NCI-H146 treated with DMSO at 0.1 percent for 48 hours (cell line): ENCODE measurements around the gene CCDC117.

Experiments
- DNase-seq: peaks from one replicate; lab custom pipeline; 2025; ENCODE audit not compliant: unreplicated experiment; lab: John Stamatoyannopoulos, UW

The CCDC117 gene

GRCh38 chr22:28769394-28770085, 3.0 kb upstream of the CCDC117 start:
- no peak for DNase-seq

DNA sequence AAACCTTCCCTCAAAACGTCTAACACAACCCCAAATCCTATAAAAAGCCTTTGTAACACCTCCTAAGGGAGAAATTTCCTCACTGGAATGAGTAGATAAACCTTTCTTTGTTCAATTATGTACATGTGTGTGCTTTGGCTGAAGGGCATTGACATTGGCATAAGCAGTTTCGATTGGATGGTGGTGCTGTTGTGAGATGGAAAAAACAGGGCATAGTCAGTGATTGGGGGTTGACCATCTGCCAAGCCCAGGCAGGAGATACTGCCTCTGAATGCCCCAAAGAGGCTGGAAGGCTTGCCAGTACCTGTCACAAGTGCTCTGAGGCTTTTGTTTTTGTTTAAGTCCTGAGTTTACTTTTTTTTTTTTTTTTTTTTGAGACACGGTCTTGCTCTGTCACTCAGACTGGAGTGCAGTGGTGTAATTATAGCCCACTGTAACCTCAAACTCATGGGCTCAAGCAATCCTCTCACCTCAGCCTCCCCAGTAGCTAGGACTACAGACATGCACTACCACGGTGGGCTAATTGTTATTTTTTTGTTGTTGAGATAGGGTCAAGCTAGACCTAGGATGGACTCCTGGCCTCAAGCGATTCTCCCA, 1.2 kb upstream of the CCDC117 start:
- DNase-seq: no peak

- DNase-seq: no peak
Observed at GRCh38 chr22:28773461-28773867, 969 bp downstream of the CCDC117 start.

GRCh38 chr22:28774378-28774777, 1.9 kb downstream of the CCDC117 start:
- no peak for DNase-seq

DNA sequence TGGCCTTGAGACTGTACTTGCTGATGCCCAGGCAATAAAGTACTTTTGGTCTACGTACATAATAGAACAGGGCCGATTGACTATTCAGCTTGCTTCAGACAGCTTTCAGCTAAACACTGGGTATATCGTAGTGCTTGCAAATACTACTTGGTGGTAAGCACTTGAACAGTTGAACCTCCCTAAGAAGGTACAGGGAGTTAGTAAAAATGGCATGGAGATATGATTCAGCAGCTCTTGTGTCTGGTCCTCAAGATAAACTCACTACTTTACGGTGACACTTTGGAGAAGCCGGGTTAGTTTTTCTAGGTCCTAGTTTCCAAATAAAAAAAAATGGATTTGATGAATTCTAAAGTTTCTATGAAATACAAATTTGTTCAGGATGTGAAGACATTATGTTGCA, 7.3 kb downstream of the CCDC117 start:
- DNase-seq: no peak

GRCh38 chr22:28780296-28780695, 7.8 kb downstream of the CCDC117 start:
- no peak for DNase-seq

DNA sequence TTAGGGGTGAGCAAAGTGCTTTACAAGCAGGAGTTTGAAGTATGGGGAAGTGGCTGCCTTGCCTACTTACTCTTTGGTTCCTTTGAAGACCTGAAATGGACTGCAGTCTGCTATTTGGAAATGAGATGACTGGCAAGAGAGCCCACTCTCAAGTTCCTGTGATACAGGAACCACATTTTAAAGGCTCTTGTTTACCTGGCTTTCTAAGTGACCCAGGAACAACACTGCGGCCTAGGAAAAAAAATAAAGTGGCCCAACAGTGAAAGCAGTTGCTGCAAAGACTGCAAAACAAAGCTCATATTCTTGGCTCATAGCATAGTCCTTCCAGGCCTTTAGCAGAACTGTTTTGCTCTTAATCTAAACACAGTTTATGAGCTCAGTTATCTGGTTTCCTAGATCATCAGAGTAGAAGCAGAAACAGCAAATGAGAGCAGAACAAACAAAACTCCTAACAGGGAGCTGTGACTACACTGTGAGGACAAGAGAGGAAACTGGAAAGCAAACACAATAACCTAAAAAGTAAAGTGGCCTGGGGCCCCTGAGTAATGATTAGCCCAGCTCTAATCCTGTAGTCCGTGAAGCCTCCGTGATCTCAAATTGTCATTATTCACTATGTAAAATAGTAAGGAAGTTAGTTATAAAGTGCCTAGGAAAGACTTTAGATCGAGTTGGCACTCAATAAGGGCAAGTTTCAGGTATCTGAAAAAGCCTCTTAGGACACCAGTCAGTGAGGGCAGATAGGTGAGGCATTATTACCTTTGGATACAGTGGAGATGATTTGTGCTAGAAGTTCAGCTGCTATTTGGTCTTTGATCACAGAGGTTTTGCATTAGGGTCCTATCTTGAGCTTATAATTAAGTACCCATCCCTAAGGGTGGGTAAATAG, 11.5 kb downstream of the CCDC117 start:
- no peak for DNase-seq

- no peak for DNase-seq
Observed at GRCh38 chr22:28788601-28789000, 16.1 kb downstream of the CCDC117 start.

DNA sequence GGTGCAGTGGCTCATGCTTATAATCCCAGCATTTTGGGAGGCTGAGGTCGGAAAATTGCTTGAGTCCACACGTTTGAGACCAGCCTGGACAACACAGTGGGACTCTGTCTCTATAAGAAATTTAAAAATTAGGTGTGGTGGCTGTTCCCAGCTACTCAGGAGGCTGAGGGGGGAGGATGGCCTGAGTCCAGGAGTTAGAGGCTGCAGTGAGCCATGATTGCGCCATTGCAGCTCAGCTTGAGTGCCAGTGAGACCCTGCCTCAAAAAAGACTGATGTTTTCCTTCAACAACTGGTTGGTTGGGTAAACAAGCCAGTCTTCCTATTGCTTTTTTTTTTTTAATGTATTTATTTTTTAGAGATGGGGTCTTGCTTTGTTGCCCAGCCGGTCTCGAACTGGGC, 18.6 kb downstream of the CCDC117 start:
- DNase-seq: no peak

DNA sequence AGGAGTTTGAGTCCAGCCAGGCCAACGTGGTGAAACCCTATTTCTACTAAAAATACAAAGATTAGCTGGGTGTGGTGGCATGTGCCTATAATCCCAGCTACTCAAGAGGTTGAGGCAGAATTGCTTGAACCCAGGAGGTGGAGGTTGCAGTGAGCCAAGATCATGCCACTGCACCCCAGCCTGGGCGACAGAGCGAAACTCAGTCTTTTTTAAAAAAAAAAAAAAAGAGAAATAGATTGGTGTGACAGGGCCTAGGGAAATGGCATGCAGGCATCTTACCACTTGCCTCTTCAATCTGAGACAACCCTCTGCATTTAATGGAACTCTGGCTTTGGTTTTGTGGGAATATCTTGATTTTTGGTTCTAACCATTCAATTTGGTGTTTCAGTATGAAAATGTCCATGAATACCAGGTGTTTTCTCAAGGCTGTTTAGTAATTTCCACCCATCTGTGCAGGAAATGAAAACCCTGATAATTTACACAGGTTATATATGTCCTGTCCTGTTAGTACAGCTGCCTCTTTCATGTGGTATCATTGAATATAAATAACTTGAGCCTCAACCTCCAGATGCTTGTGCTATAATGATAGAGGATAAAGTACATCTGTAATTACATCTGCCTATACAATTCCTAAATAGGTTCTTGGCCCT, 19.5 kb downstream of the CCDC117 start:
- DNase-seq: peak; percentile 21

- no peak for DNase-seq
Observed at GRCh38 chr22:28792491-28793383, 20.2 kb downstream of the CCDC117 start.

DNA sequence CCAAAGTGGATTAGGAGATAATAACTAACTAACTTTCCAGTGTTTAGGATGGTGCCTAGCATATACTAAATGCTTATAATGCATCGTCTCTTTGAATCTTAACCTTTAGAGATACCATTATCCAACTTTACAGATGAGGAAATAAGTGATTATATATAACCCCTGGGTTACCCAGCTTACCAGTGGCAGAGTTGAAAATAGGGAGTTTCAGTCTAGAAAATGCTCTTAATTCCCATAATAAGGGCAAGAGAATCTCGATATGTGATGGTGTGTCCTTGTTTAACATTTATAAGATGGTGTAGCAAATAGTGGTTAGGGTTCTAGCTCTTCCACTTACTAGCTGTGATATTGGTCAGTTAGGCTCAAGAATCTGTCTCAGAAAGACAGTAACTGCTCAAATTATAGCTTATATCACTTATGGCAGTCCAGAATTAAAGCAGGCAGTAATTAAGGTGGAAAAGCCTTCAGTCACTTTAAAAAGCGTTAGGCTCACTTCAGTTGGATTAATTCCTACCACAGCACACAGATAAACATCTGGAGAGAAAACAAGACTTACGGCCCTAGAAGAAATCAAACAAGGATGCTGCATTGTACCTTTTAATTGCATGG, 21.6 kb downstream of the CCDC117 start:
- DNase-seq: no peak

GRCh38 chr22:28795071-28795693, 22.7 kb downstream of the CCDC117 start:
- no peak for DNase-seq

- no peak for DNase-seq
Observed at GRCh38 chr22:28795932-28796856, 23.7 kb downstream of the CCDC117 start.

DNA sequence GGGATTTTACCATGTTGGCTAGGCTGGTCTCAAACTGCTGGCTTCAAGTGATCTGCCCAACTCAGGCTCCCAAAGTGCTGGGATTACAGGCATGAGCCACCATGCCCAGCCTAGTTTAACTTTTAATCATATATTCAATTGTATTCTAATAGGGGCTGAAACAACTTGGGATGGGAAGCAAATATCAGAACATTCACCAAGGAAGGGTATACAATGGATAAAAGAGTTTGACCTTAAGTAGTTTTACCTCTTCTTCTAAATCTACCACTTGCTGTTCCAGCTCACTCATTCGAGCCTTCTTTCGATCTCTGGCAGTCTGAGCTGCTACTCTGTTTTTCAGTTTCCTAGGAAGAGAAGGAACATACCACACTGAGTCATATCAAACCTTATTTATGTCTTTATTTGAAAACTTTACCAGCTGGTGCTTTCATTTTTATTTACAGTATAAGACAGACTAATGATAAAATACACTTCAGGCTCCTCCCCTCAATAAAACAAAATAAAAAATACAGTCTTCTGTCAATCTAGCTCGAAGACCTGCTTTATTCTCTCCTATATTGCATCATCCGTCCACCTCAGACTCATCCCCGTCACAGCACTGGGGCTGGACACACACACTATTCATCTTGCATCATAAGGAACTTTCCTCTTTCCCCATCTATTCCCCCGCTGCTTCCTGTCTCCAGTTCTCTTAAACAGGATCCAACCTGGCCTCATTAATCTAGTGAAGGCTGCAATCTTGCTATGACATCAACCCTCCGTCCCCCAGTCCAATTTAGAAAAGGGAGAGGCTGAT, 26.5 kb downstream of the CCDC117 start:
- peak; percentile 24 for DNase-seq

DNA sequence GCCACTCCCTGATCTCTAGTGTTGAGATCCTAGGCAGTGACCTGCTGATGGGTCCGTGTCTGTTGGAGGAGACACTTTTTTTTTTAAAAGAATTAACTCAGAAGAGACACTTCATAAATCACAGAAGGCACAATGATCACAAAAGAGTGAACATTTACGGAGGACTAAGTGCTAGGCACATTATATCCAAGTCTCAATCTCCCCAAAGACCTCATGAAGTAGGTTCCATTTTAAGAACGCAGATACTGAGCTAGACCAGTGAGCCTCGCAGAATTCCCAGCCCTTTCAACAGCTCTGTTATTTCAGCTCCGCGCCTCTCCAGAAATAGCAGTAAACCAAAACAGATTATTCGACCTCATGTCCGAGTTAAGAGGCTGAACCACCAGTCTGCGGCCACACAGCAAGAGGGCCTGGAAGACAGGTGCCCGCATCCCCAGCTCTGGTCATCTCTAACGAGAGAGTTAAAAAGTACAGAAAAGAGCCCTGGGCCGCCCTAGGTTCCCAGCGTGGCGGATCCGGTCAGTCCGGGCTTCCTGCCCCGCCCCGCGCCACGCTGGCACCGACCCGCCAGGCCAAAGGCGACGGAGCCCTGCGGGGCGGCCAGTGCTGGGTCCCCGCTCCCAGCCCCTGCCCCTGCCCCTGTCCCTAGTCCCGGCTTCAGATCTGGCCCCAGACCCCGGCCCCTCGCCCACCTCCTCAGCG, 27.3 kb downstream of the CCDC117 start:
- DNase-seq: no peak
